Chondrocyte (in vitro differentiated cells): ENCODE measurements around the gene GDE1. TPM values are rescaled to one million over a fixed set of nuclear protein-coding genes. Genes with fewer than 3 reads are reported as not detected.

Experiments
- DNase-seq: peaks from one replicate; pipeline ENCODE4 v3.0.0; 2021; ENCODE audit warnings: mixed read lengths, low spot score
- H3K27ac Mint-ChIP-seq: one replicate; pipeline ENCODE4 v1.8.0; 2021; ENCODE audit warnings: mild to moderate bottlenecking, moderate library complexity, mixed read lengths; ENCODE audit not compliant: unreplicated experiment
- H3K27me3 Mint-ChIP-seq: 2 replicates; pipeline ENCODE4 v1.8.0; 2021; ENCODE audit warnings: low read depth, mixed read lengths
- H3K36me3 Mint-ChIP-seq: 2 replicates; pipeline ENCODE4 v1.8.0; 2021; ENCODE audit warnings: low read depth, mixed read lengths
- H3K4me1 Mint-ChIP-seq: 2 replicates; pipeline ENCODE4 v1.8.0; 2021; ENCODE audit warnings: low read depth, mild to moderate bottlenecking, mixed read lengths
- H3K4me3 Mint-ChIP-seq: one replicate; pipeline ENCODE4 v1.8.0; 2021; ENCODE audit warnings: mild to moderate bottlenecking, moderate library complexity, mixed read lengths; ENCODE audit not compliant: unreplicated experiment
- H3K9me3 Mint-ChIP-seq: 2 replicates; pipeline ENCODE4 v1.8.0; 2021; ENCODE audit warnings: low read depth, mixed read lengths
- total RNA-seq: library from RNA; stranded (reverse); gene quantifications from 3 replicates; pipeline ENCODE4 v1.2.1, GENCODE V29; 2021
- TF ChIP-seq, protein P1 (sequence below): fragments of 200-600 bp; sonication (generic); IDR thresholded peaks from 2 replicates; pipeline ENCODE4 v1.5.0; 2021; ENCODE audit warnings: antibody characterized with exemption, mild to moderate bottlenecking, moderate library complexity

Gene GDE1
- total RNA-seq, 1 donor from 2014 or later = 71.1 TPM

DNA sequence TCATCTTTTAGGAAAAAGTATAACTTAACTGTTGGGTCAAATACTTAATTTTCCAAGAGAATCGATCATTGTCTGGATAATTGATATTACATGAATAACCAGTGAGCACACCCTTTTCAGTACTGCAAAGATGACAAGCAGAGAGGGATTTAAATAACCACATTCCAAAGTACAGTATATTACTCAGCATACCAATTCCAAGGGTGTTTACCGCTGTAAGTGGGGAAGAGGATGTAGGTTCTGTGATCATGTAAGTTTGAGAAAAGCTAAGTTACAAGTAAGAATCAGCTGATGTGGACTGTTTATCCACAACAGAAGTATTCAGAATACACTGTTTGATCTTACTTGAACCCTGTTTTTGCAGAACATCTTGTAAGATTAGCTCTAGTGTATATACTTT lies 6.1 kb downstream of the GDE1 start:
- Mint-ChIP-seq H3K4me1 (peaks cover 28% of the 10 kb centered on the region), H3K27ac (no peak overlapping the region), H3K9me3 (peaks cover 4% of the 10 kb centered on the region), H3K27me3 (no peaks in the 10 kb centered on the region), H3K36me3 (peaks cover 30% of the 10 kb centered on the region), H3K4me3 (no peak overlapping the region)
- DNase-seq = no peak
- TF ChIP-seq, protein P1, sequence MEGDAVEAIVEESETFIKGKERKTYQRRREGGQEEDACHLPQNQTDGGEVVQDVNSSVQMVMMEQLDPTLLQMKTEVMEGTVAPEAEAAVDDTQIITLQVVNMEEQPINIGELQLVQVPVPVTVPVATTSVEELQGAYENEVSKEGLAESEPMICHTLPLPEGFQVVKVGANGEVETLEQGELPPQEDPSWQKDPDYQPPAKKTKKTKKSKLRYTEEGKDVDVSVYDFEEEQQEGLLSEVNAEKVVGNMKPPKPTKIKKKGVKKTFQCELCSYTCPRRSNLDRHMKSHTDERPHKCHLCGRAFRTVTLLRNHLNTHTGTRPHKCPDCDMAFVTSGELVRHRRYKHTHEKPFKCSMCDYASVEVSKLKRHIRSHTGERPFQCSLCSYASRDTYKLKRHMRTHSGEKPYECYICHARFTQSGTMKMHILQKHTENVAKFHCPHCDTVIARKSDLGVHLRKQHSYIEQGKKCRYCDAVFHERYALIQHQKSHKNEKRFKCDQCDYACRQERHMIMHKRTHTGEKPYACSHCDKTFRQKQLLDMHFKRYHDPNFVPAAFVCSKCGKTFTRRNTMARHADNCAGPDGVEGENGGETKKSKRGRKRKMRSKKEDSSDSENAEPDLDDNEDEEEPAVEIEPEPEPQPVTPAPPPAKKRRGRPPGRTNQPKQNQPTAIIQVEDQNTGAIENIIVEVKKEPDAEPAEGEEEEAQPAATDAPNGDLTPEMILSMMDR = no peak

- H3K4me3 Mint-ChIP-seq = no peak overlapping the region
- no peak for DNase-seq
- no peaks in the 10 kb centered on the region for H3K27me3 Mint-ChIP-seq
- TF ChIP-seq, protein P1 = no peak
- no peak overlapping the region for H3K27ac Mint-ChIP-seq
- H3K36me3 Mint-ChIP-seq = peaks cover 30% of the 10 kb centered on the region
- peaks cover 4% of the 10 kb centered on the region for H3K9me3 Mint-ChIP-seq
- H3K4me1 Mint-ChIP-seq = peaks cover 14% of the 10 kb centered on the region
These were observed 8.4 kb downstream of the GDE1 start for GRCh38 chr16:19513377-19514053.

GRCh38 chr16:19512297-19512696 lies 9.6 kb downstream of the GDE1 start:
- H3K27ac Mint-ChIP-seq = no peak overlapping the region
- peaks cover 35% of the 10 kb centered on the region for H3K36me3 Mint-ChIP-seq
- H3K27me3 Mint-ChIP-seq = no peaks in the 10 kb centered on the region
- no peak for DNase-seq
- H3K9me3 Mint-ChIP-seq = peaks cover 4% of the 10 kb centered on the region
- peaks cover 6% of the 10 kb centered on the region for H3K4me1 Mint-ChIP-seq
- TF ChIP-seq, protein P1 = no peak
- no peak overlapping the region for H3K4me3 Mint-ChIP-seq

DNA sequence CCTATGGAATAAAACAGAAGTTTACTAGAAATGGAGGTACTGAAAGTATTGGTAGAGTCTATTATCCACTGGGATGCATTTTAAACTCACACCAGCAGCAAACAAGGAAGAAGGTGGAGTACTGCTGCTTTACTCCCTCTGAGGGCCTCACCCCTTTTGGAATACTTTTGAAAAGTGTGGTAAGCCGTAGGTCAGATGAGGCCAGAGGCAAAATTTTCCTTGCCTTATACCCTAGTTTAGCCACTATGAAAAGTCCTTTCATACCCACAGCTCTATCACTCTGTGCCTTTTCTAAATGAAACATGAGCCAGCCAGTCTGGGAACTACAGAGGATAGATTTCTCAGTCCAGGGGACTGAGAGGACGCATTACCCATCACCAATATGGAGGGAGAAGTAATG lies 14.0 kb downstream of the GDE1 start:
- H3K4me1 Mint-ChIP-seq = peaks cover 12% of the 10 kb centered on the region
- no peak for DNase-seq
- H3K27me3 Mint-ChIP-seq = no peaks in the 10 kb centered on the region
- H3K27ac Mint-ChIP-seq = no peak overlapping the region
- H3K4me3 Mint-ChIP-seq = no peak overlapping the region
- TF ChIP-seq, protein P1 = no peak
- H3K9me3 Mint-ChIP-seq = peaks cover 4% of the 10 kb centered on the region
- H3K36me3 Mint-ChIP-seq = peaks cover 33% of the 10 kb centered on the region

DNA sequence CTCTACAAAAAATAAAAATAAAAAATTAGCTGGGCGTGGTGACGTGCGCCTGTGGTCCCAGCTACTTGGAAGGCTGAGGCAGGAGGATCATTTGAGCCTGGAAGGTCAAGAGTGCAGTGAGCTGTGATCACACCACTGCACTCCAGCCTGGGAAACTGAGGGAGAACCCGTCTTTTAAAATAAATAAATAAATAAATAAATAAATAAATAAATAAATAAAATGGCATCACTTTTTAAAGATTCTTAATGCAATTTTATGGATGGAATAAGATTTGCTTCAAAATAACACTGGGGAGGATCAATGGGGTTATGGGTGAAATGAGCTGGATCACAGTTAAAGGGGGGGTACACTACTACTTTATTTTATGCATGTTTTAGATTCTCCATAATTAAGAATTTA lies 14.9 kb downstream of the GDE1 start:
- DNase-seq = no peak
- H3K36me3 Mint-ChIP-seq = peaks cover 31% of the 10 kb centered on the region
- no peaks in the 10 kb centered on the region for H3K27me3 Mint-ChIP-seq
- H3K4me3 Mint-ChIP-seq = no peak overlapping the region
- H3K4me1 Mint-ChIP-seq = peaks cover 12% of the 10 kb centered on the region
- TF ChIP-seq, protein P1 = no peak
- no peaks in the 10 kb centered on the region for H3K9me3 Mint-ChIP-seq
- H3K27ac Mint-ChIP-seq = no peak overlapping the region
